Suprapubic skin (tissue), 4 donors: ENCODE data around the gene CDK5RAP2. TPM values are rescaled to one million over a fixed set of nuclear protein-coding genes. Genes with fewer than 3 reads are reported as not detected.

Experiments used
- DNase-seq, 2 donors: peaks; one replicate each; pipeline ENCODE4 v3.0.0-alpha.2; 2019; ENCODE audit warnings: low spot score in 2 of 2
- H3K27ac ChIP-seq: fragments of 200-600 bp; sonication (generic); one replicate; pipeline ENCODE4 v1.5.1; 2019
- H3K27me3 ChIP-seq: fragments of 200-600 bp; sonication (generic); one replicate; pipeline ENCODE4 v1.5.1; 2019
- H3K36me3 ChIP-seq: fragments of 200-600 bp; sonication (generic); one replicate; pipeline ENCODE4 v1.5.1; 2019
- H3K4me1 ChIP-seq: fragments of 200-600 bp; sonication (generic); one replicate; pipeline ENCODE4 v1.5.1; 2019
- H3K4me3 ChIP-seq: fragments of 200-600 bp; sonication (generic); one replicate; pipeline ENCODE4 v1.5.1; 2019; ENCODE audit warnings: mild to moderate bottlenecking
- H3K9me3 ChIP-seq: fragments of 200-600 bp; sonication (generic); one replicate; pipeline ENCODE4 v1.5.1; 2019
- CTCF ChIP-seq, 2 donors: fragments of 200-600 bp in 1 of 2; fragments of 450-650 bp in 1 of 2; sonication (generic) in 1 of 2; IDR thresholded peaks; one replicate each; pipeline ENCODE4 v1.5.1; 2016 to 2019; ENCODE audit warnings: antibody characterized with exemption in 2 of 2, mild to moderate bottlenecking in 1 of 2, moderate library complexity in 1 of 2
- EP300 ChIP-seq: sonication (generic); formaldehyde crosslinking; IDR thresholded peaks from one replicate; pipeline ENCODE4 v1.6.1; 2017; ENCODE audit warnings: antibody characterized with exemption
- POLR2A ChIP-seq, 2 donors: fragments of 450-650 bp; IDR thresholded peaks; one replicate each; pipeline ENCODE4 v1.6.1; 2017; ENCODE audit warnings: antibody characterized with exemption in 2 of 2, mild to moderate bottlenecking in 2 of 2, moderate library complexity in 2 of 2
- POLR2AphosphoS5 ChIP-seq, 3 donors: sonication (generic); formaldehyde crosslinking; IDR thresholded peaks; one replicate each; pipeline ENCODE4 v1.6.1; 2017; ENCODE audit warnings: antibody characterized with exemption in 3 of 3
- WGBS: methylation state at CpG from one replicate; pipeline ENCODE4 v1.1.5; 2018; 5-methylcytosine and 5-hydroxymethylcytosine counted together
- total RNA-seq, 4 donors: library from RNA; depleted of rRNA; stranded (reverse); fragments of >200 nt; gene quantifications; one replicate each; pipeline ENCODE4 v1.1.0, GENCODE V29; 2016

The CDK5RAP2 gene
- total RNA-seq, 4 donors from 2014 or later = 60.1 to 105 (median 64.3) TPM

- 85% methylated on average over 15 of the region's 15 CpGs for WGBS
- TF ChIP-seq EP300 (no peak), CTCF (IDR thresholded peaks at IDR 0.05) (no peak), POLR2A (IDR thresholded peaks at IDR 0.05) (no peak), POLR2AphosphoS5 (IDR thresholded peaks at IDR 0.05) (no peak)
- Histone ChIP-seq H3K4me1 (no peaks in the 10 kb centered on the region), H3K27me3 (no peaks in the 10 kb centered on the region), H3K27ac (no peak overlapping the region), H3K9me3 (no peaks in the 10 kb centered on the region), H3K36me3 (peaks cover 39% of the 10 kb centered on the region), H3K4me3 (no peak overlapping the region)
- DNase-seq = no peak
Observed at GRCh38 chr9:120413121-120414048, 166.6 kb downstream of the CDK5RAP2 start.

- no peak for DNase-seq
- Histone ChIP-seq H3K36me3 (peaks cover 44% of the 10 kb centered on the region), H3K9me3 (no peaks in the 10 kb centered on the region), H3K27ac (no peak overlapping the region), H3K4me3 (no peak overlapping the region), H3K4me1 (no peaks in the 10 kb centered on the region), H3K27me3 (no peaks in the 10 kb centered on the region)
- WGBS = 88% methylated on average over 4 of the region's 4 CpGs
- TF ChIP-seq EP300 (no peak), POLR2AphosphoS5 (IDR thresholded peaks at IDR 0.05) (no peak), POLR2A (IDR thresholded peaks at IDR 0.05) (no peak), CTCF (IDR thresholded peaks at IDR 0.05) (no peak)
Observed at GRCh38 chr9:120412425-120412951, 167.5 kb downstream of the CDK5RAP2 start.

GRCh38 chr9:120411862-120412424 lies 168.0 kb downstream of the CDK5RAP2 start:
- Histone ChIP-seq H3K9me3 (no peaks in the 10 kb centered on the region), H3K27ac (no peak overlapping the region), H3K27me3 (no peaks in the 10 kb centered on the region), H3K4me3 (no peak overlapping the region), H3K4me1 (no peaks in the 10 kb centered on the region), H3K36me3 (peaks cover 48% of the 10 kb centered on the region)
- 90% methylated on average over 5 of the region's 5 CpGs for WGBS
- no peak for TF ChIP-seq CTCF (IDR thresholded peaks at IDR 0.05)
- no peak for TF ChIP-seq POLR2AphosphoS5 (IDR thresholded peaks at IDR 0.05)
- no peak for TF ChIP-seq EP300
- TF ChIP-seq POLR2A (IDR thresholded peaks at IDR 0.05) = no peak
- DNase-seq = no peak

- peaks cover 55% of the 10 kb centered on the region for H3K36me3 ChIP-seq
- H3K9me3 ChIP-seq = no peaks in the 10 kb centered on the region
- H3K27ac ChIP-seq = no peak overlapping the region
- DNase-seq = no peak
- WGBS = 66% methylated on average over 3 of the region's 3 CpGs
- TF ChIP-seq POLR2A (IDR thresholded peaks at IDR 0.05) (no peak), POLR2AphosphoS5 (IDR thresholded peaks at IDR 0.05) (no peak), EP300 (no peak), CTCF (IDR thresholded peaks at IDR 0.05) (no peak)
- H3K4me3 ChIP-seq = no peak overlapping the region
- H3K4me1 ChIP-seq = no peaks in the 10 kb centered on the region
- no peaks in the 10 kb centered on the region for H3K27me3 ChIP-seq
Observed at GRCh38 chr9:120410925-120411501, 169.0 kb downstream of the CDK5RAP2 start.
